Endothelial cell of hepatic sinusoid (primary cell): ENCODE measurements around the gene RAP2B.

Experiments used
- in situ Hi-C: cut with HindIII; loops from 2 replicates; pipeline ENCODE4 v1.10.0; 2017; ENCODE audit warnings: low sequenced_read_pairs

Gene RAP2B

DNA sequence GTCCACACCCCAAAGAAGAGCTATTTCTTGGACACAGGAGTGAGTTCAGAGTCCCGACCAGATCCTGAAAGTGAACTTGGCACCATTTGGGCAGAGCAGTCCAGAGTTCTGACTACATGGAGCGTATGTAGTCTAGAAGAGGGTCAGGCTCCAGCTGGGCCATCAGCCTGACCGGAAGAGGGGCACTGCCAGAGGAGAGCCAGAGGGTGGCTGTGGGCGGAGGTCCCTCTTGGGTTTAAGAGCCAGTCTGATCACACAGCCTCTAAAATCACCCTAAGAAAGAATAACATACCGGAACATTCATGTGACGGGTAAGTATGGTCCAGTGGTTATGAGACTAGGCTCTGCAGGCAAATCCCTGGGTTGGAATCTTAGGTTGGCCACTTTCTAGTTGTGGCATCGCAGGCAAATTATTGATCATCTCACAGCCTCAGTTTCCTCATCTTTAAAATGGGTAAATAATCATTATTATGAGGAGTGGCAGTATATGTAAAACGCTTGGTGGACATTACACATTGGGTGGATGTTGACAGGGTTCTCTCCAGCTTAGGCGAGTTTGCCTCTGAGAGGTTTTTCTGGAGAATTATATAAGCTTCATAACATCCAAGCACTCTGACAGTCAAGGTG lies 2.1 kb upstream of the RAP2B start:
- in situ Hi-C loops: loop anchor here (5.0 kb wide), 1 partner anchor 102 kb away; no protein-coding TSS in a partner anchor

DNA sequence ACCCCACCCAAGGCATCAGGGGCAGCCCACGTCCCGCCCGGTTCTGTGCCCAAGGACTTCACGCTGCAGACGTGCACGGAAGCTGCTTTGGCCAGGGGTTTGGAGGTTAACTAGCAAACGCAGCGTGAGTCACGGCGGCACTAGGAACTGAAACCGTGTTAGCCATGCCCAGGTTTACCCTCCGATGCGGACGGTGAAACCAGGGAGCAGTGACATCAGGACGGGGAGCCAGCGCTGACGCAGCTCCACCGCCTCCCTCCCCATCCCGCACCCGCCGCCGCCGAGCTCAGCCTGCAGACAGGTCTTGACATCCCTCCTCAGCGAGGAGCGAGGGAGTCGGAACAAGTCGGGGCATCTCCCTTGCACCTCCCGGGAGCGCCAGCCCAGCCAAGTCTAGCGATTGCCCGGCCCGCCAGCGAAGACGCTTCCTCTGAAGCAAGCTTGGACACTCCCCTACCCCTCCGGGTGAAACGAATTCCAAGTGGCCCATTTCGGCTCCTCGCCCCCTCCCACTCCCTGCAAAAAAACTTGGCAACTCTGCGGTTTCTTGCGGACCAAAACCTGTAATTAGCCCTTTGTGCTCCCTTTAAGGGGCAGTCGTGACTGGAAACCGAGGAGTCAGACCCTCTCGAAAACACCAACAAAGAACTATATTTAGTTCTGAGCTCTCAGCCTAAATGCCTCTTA lies 1.4 kb upstream of the RAP2B start:
- in situ Hi-C loops: loop anchor here (5.0 kb wide), 1 partner anchor 102 kb away; no protein-coding TSS in a partner anchor

DNA sequence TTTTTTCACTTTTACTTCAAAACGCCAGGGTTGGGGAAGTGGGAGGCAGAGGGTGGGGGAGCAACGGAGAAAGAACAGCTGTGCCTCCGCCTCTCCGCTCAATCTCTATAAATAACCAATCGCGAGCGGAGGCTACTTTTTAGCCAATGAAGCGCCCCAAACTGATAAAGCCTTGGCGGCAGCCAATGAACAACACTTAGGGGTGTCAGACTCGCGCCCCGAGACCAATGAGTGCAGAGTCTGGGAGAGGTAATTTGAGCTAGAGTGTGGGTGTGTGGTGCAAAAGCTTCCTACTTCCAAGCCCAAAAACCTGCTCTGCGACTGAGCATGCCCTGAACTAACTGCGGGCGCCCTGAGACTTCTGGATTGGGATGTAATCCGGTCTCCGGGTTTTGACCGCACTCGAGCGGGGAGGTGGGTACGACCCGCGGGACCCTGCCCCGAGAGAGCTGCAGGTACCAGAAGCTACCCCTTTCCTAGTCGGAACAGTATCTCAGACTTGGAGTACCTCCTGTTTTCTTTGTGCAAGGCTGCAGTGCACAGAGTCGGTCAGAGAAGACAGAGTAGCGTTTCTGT lies 800 bp upstream of the RAP2B start:
- in situ Hi-C loops: loop anchor here (5.0 kb wide), 1 partner anchor 101 kb away; no protein-coding TSS in a partner anchor

DNA sequence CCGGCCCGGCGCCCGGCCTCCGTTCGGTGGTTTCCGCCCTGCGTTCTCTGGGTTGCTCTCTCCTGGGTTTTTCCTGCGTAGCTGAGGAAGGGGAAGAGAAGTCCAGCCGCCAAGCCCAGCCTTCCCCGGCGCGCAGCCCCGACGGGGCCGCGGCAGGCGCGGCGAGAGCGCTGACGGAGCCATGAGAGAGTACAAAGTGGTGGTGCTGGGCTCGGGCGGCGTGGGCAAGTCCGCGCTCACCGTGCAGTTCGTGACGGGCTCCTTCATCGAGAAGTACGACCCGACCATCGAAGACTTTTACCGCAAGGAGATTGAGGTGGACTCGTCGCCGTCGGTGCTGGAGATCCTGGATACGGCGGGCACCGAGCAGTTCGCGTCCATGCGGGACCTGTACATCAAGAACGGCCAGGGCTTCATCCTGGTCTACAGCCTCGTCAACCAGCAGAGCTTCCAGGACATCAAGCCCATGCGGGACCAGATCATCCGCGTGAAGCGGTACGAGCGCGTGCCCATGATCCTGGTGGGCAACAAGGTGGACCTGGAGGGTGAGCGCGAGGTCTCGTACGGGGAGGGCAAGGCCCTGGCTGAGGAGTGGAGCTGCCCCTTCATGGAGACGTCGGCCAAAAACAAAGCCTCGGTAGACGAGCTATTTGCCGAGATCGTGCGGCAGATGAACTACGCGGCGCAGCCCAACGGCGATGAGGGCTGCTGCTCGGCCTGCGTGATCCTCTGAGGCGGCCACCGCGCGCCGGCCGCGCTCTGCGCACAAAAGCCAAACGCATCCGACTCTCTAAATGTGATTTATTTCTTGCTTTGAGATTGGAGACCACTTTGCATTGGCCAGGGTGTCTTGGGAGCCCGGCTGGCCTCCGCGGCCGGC lies 727 bp downstream of the RAP2B start:
- in situ Hi-C loops: loop anchor here (5.0 kb wide), 1 partner anchor 100 kb away; no protein-coding TSS in a partner anchor

DNA sequence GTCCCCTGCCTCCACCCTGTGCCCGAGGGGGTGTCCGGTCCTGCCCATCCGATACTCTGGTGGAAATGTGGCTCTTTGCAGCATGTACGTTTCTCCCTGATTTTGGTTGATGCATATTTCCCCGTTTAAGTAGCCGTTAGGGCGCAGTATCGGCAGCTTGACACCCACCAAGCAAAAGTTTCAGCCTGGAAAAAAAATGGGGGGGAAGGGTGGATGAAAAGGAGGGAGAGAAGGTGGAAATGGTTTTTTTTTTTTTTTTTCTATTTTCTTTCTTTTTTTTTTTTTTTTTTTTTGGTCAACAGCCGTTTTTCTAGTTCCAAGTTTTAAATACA lies 1.3 kb downstream of the RAP2B start:
- in situ Hi-C loops: loop anchor here (5.0 kb wide), 1 partner anchor 99 kb away; no protein-coding TSS in a partner anchor

DNA sequence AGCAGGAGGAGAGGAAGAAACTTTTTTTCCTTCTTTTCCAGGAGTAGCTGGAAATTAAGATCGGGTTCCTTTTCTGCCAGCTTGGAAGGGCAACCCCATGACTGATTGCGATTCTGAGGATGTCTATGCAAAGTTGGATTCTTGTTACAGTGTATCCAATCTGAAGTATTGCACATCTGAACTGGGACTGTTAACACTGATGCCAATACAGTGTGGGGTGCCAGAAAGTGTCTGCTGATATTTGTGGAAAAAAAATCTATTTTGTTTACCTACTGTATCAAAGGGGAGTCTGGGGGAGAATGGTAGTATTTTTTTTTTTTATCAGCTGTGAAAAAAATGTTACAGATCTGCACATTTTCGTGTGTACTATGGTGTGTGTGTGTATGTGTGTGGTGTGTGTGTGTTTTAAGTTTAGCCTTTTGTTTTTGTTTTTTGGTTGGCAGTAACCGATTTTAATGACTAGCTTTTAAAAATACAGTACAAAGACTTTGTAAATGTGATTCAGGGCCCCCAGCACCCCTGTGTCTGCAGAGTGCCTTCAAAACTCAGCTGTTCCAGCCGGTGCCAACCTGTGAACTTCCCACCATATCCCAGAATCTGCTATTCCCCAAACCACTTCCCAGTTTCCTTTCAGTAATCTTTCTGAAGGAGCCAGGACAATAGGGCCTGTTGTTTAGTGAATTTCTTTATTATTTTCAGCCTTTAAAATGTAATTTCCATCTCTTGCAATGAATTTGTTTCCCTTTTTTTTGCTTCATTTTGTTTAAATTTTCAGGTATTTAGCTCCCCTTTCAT lies 1.9 kb downstream of the RAP2B start:
- in situ Hi-C loops: loop anchor here (5.0 kb wide), 1 partner anchor 98 kb away; no protein-coding TSS in a partner anchor

DNA sequence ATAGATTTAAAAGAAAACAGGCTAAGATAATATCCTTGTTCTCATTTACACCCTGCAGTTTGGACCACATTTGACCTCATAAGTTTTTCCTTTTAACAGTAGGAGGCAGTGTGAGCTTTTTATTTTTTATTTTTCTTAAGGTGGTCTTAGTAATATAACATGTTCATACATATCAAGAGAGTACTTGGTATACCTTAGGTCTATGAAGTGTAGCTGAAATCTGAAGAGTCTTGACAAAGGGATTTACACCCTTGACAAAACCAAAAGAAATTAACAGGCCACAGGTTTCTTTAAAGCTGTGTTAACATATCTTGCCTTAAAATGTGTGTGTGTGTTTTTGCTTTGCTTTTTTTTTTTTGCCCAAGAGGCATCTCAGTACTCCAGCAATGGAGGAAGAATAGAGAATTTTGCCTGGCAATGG lies 3.2 kb downstream of the RAP2B start:
- in situ Hi-C loops: no loop called here

DNA sequence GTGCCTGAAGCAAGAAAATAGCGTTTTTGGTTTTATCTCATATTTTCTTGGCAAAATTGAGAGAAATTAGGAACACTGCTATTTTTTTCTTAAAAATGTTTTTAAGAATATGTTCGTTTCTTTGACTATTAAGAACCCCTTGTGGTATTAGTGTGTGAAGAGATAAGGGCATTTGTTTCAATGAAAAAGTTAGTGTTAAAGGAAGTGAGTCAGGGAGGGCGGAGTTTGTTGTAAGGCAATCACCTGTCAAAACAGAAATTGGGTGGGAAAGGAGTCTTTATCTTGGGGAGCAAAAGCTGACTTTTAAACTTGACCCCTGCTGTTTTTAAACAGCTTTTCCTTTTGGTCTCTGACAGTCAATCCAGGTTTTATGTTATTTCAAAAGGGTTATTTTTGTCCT lies 4.2 kb downstream of the RAP2B start:
- in situ Hi-C loops: no loop called here

DNA sequence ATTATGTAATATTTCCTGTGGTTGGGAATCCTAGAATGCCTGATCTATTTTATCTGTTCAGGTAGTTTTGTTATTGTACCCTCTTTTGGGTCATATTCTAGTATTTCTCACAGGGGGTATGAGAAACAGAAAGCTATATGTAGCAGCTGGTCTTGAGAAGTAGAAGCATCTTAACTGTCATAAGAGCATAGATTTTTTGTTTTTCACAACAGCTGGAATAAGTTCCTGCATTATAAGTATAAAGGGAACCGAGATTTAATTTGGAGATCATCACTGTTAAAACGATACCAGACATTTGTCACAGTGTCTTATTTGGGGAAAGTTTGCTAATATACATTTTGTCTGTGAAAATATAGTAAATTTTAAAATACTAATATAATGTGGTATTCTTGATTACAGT lies 4.8 kb downstream of the RAP2B start:
- in situ Hi-C loops: no loop called here

DNA sequence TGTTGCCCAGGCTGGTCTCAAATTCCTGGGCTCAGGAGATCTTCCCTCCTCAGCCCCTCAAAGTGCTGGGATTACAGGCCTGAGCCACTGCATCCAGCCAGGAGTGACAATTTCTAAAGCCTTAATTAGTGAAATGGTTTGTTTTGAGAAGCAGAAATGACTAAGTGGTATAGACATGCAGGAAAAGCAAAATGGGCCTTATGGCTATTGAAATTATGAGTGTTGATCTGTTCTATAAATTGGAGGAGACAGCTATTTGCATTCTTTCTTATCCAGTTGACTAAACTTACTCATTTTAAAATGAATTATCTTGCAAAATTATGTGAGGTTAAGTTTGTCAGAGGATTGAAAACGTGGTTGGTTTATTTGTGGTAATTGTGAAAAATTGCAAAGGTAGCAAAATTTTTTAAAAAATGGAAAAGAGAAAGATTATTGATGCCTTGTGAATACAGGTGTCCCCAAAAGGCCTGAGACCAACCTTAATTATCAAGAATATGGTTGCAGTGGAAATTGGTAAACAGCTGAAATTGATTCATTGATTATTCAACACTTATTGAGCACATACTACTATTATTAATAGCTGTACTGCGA lies 7.9 kb downstream of the RAP2B start:
- in situ Hi-C loops: no loop called here

DNA sequence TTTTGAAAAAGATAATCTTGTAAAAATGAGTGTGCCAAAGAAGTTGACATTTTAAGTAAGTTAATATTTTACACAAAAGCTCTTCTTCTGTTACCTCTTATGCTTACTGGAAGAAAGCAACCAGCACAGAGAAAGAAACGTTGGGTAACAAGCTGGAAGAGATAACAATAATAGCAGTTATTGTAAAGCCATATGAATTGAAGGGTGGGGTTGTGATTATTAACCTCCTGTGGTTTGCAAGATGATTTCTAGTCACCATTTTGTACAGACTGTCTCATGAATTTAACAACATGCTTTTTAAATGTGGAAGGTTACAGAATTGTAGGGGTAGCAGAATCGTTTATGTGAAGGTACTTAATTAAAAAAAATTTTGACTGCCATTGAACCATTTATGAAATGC lies 9.2 kb downstream of the RAP2B start:
- in situ Hi-C loops: no loop called here

DNA sequence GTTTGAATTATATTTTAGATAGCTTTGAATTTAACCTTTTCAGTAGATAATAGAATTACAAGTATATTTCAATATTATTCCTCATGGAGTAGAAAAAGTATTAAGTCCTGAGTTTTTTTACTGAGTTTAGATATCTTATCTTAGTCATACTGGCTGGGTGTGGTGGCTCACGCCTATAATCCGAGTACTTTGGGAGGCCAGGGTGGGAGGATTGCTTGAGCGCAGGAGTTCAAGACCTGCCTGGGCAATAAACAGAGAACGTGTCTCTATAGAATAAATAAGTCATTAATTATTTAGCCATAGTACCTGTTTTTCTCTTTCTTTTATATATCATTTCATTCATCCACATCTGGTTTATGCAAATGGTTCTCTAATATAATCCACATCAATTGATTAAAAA lies 9.9 kb downstream of the RAP2B start:
- in situ Hi-C loops: no loop called here

DNA sequence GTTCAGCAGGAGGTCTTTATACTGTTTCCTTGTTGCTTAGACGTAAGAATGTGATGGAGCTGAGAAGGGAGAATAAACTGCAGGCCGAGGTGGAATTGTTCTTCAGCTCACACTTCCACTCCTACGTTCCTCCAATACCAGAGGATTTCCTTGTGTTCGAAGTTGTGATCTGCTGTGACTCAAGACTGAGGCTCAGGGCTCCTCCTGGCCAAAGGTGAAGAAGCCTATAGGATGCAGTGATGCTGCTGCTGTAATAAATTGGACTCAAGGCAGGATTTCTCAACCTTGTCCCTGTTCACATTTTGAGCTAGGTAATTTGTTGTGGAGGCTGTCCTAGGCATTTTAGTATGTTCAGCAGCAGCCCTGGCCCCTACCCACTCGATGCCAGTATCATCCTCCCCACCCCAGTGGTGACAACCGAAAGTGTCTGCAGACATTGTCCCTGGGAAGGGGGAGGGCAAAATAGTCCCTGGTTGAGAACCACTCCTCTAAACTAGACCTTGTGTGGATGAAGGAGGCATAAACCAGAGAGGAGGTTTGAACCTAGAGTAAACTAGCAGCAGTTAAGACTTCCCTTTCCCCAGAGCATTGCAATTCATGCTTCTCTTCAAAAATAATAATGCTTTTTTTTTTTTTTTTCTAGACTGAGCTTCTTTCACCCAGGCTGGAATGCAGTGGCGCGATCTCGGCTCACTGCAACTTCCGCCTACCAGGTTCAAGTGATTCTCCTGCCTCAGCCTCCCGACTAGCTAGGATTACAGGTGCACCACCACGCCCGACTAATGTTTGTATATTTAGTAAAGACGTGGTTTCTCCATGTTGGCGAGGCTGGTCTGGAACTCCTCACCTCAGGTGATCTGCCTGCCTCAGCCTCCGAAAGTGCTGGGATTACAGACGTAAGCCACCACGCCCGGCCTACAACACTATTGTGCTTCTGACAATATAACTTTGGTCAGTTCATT lies 11.1 kb downstream of the RAP2B start:
- in situ Hi-C loops: no loop called here

DNA sequence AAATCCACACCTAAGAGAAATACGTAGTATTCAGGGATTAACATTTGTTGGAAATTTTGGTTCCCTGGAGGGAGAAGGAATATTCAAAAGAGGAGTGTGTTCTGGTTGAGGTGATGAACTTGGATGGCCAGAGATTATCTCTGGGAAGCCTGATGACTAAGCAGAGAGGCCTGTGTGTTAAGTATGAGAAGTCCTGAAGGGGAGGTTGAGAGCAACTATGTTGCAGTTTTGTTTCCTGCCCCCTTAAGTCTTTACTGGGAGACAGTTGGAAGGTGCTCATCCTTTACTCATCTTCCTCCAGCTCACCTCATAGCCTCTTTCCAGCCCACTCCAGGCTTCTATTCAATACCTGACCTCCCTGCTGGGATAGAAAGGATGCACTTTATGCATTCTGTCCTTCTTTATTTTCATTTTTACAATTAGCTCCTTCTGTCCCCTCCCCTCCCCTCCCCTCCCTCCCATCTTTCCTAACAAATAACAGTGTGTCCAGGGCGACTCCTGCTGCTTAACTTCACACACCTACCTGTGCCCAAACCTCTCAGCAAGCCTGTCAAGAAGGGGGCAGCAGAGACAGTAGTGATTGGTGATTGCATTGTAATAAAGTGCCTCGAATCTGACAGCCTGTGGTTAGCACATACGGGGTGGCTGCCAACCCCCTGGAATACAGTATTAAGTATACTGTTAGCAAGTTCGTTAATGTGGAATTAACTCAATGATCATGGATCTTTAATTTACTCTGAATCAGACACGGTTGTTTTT lies 11.9 kb downstream of the RAP2B start:
- in situ Hi-C loops: no loop called here

DNA sequence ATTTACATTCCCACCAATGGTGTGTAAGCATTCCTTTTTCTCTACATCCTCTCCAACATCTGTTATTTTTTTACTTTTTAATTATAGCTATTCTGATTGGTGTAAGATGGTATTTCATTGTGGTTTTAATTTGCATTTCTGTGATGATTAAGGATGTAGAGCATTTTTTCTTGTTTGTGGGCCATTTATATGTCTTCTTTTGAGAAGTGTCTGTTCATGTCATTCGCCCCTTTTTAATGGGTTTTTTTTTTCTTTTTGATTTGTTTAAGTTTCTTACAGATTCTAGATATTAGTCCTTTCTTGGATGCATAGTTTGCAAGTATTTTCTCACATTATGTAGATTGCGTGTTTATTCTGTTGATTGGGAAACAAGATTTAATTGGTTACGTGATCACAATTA lies 14.2 kb downstream of the RAP2B start:
- in situ Hi-C loops: no loop called here

DNA sequence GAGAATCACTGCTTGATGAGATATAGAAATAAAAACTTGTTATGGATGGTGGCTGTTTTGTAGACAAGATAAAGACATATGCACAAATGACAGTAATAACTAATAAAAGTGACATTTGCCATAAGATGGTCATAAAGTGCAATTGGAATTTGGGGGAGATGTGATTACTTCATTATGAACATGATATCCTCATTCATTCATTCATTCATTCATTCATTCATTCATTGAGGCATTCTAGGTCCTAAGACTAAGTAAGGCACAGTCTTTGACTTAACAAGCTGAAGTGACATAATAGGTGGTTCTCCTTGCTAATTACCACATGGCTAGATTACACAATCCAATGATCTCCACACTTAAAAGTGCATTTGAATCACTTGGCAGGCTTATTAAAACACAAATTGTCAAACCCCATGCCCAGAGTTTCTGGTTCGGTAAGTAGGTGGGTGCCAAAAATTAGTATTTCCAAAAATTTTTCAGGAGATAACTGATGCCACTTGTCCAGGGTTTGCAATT lies 18.9 kb downstream of the RAP2B start:
- in situ Hi-C loops: no loop called here

DNA sequence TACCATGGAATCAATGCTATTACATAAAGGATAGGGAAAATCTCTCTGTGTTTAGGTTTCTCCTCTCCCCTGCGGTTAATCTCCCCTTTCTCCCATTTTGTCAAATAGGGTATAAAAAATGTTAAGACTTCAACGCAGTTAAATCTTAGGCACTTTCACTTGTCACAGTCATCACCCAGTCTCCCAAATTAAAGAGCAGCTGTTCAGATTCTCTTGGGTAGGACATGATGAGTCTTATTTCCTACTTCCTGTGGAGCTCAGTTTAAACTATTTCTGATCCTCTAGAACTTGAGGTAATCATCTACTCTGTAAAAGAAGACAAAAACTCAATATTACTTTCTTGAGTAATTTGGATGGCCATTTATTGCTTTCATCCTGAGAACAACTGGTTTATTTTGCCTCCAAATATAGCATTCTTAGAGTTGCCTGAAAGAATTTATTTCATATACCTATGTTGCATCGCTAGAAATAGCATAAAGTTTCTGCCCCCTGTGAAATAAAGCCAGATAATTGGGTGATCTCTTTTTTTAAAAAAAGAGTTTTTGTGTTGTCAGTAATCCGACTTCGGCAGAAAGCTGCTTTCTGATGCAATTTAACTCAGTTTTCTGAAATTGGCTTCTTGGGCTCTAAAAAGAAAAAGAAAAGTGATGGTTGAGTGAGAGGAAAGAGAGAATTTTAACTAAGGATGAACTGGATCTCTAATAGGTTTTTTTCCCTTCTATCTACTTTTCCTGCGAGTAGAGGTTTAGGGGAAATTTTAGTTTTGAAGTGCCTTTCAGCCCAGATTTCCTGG lies 20.7 kb downstream of the RAP2B start:
- in situ Hi-C loops: no loop called here
